HUES64 (cell line): ENCODE measurements around the gene ECI1.
"Not testable (repeated sequence)": the region's sequence is repeated elsewhere in the genome, so short reads cannot be mapped to it uniquely, and the experiment has no call there.

ENCODE experiments used
- H3K27ac ChIP-seq: 2 replicates; pipeline ENCODE4 v1.7.0; 2013; ENCODE audit warnings: low read depth, low read length, inconsistent platforms
- H3K27me3 ChIP-seq: 2 replicates; pipeline ENCODE4 v1.6.1; 2013; ENCODE audit warnings: mild to moderate bottlenecking, low read length; ENCODE audit not compliant: insufficient read depth
- H3K36me3 ChIP-seq: 2 replicates; pipeline ENCODE4 v1.6.1; 2013; ENCODE audit warnings: mild to moderate bottlenecking, low read length; ENCODE audit not compliant: insufficient read depth
- H3K4me1 ChIP-seq: 2 replicates; pipeline ENCODE4 v1.6.1; 2013; ENCODE audit warnings: mild to moderate bottlenecking, low read length, moderate library complexity; ENCODE audit not compliant: insufficient read depth
- H3K4me3 ChIP-seq: 2 replicates; pipeline ENCODE4 v1.5.1; 2013; ENCODE audit warnings: mild to moderate bottlenecking, low read length, moderate library complexity
- H3K9ac ChIP-seq: 2 replicates; pipeline ENCODE4 v1.6.1; 2013; ENCODE audit warnings: mild to moderate bottlenecking, low read depth, low read length
- H3K9me3 ChIP-seq: 2 replicates; pipeline ENCODE4 v1.6.1; 2013; ENCODE audit warnings: low read depth, low read length; ENCODE audit not compliant: insufficient read depth
- WGBS: fragments of 150-250, 120-280 bp; methylation state at CpG from one replicate; pipeline ENCODE4 v1.1.7; 2013; ENCODE audit warnings: missing lambda C conversion rate; 5-methylcytosine and 5-hydroxymethylcytosine counted together

ECI1 gene

DNA sequence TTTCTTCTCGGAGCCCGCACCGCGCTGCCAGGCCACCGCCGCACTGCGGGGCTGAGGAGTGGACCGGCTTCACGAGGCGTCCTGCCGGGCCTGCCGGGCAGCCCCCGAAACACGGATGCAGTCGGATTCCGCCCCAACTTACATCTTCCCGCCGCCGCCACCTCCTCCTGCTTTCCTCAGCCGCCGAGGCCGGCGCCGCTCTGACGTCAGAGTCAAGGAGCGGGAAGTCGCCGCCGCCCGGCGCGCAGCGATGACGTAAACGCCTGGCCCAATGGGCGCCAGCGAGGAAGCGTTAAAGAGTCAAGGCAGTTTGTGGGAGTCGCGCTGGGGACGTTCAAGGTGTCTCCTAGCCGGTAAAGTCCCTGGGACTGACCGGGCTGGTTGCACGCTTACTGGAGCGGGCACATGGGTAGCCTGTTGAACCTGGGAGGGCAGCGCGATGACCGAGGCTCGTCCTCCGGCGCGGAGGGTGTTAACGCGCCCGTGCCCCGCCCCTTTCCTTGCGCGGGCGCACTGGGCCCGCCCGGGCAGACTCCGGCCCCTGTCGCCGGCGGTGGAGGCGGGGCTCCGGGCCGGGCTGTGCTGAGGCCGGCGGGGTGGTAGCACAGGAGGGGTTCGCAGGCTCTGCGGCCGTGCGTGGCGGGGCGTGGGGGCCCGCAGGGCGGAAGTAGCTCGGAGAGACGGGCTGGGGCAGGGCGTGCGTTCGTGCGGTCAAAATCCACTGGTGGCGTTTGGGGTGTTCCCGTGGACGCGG lies 16.7 kb upstream of the ECI1 start, which contains the start of gene RNPS1:
Gene RNPS1, minus strand, starts transcription at position 214 of the 754 bp plus-strand sequence. CDS start 3,483 bp downstream, outside the sequence.
- Histone ChIP-seq H3K27ac (peak within 1 kb of the TSS; percentile 96), H3K9me3 (no peaks in the 10 kb centered on the region), H3K9ac (peak within 1 kb of the TSS; percentile 90), H3K4me3 (peak within 1 kb of the TSS; percentile 77), H3K4me1 (0 out of 2 replicates have a peak, but pooled peaks cover 14% of the 10 kb centered on the region), H3K27me3 (no peaks in the 10 kb centered on the region), H3K36me3 (peaks cover 27% of the 10 kb centered on the region)
- WGBS, result under 1% methylated on average over 88 of the region's 88 CpGs

DNA sequence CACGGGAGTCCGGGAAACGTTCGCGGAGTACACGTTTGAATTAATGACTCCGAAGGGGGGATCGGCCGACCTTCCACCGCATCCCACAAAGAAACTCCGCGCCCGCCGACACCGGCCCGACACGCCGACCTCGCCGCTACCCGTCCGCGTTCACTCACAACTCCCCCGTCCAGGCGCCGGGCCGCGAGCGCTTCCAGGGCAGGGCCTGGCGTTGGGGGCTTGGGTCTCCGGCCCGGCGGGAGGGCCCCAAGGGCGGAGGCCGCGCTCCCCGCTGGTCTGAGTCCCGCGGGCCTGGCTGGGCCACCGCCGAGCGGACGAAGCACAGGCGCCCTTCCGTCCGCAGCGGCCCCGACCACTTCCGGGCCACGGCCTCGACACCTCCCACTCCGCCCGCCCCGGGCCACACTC lies 16.1 kb upstream of the ECI1 start:
- Histone ChIP-seq H3K4me1 (0 out of 2 replicates have a peak, but pooled peaks cover 14% of the 10 kb centered on the region), H3K36me3 (peaks cover 33% of the 10 kb centered on the region), H3K9ac (peak overlapping the region; percentile 90), H3K27ac (peak overlapping the region; percentile 96), H3K4me3 (peak overlapping the region; percentile 77)
- not testable (repeated sequence) for H3K27me3 ChIP-seq, H3K9me3 ChIP-seq
- WGBS, result under 1% methylated on average over 54 of the region's 54 CpGs

DNA sequence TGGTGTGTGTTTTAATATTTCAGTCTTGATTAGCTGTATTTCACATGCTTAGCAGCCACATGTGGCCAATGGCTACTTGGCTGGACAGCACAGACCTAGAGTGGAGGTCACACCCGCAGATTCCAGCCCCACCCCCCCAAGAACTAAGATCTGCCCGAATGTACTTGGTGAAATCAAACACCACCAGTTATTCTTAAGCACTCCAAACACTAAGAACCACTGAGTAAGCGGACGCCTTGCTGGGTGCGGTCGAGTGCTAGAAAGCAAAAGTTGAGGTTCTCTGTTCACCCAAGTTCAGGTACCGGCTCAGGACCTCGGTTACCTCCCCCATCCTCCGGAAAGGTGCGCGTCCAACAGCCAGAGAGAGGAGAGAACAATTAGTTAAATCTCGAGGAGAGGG lies 15.5 kb upstream of the ECI1 start:
- 4% methylated on average over 2 of the region's 12 CpGs for WGBS
- Histone ChIP-seq H3K4me3 (peak overlapping the region; percentile 77), H3K4me1 (0 out of 2 replicates have a peak, but pooled peaks cover 14% of the 10 kb centered on the region), H3K9ac (peak overlapping the region; percentile 90), H3K36me3 (peaks cover 39% of the 10 kb centered on the region)
- H3K27me3 ChIP-seq, H3K9me3 ChIP-seq, H3K27ac ChIP-seq: not testable (repeated sequence)

DNA sequence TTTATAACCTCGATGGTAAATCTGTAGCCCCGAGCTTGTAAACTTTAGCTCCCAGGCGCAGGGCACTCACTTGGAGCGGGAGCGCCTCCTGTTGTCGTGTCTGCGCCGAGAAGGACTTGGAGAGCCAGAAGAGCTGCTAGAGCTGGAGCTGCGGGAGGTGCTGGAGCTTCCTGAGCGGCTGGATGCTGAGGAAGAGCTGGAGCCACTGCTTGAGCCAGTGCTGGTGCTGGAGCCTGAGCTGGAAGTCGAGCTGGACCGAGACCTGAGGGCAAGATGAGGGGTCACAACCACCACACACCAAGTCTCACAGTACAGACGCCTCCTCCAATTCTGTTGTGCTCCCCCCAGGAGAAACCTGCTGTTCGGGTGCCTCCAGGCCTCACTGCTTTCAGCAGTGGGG lies 11.6 kb upstream of the ECI1 start:
- peaks cover 77% of the 10 kb centered on the region for H3K36me3 ChIP-seq
- H3K4me1 ChIP-seq, result 0 out of 2 replicates have a peak, but pooled peaks cover 10% of the 10 kb centered on the region
- not testable (repeated sequence) for H3K27me3 ChIP-seq, H3K4me3 ChIP-seq, H3K9me3 ChIP-seq, H3K27ac ChIP-seq, H3K9ac ChIP-seq
- WGBS, result 93% methylated on average over 14 of the region's 14 CpGs

DNA sequence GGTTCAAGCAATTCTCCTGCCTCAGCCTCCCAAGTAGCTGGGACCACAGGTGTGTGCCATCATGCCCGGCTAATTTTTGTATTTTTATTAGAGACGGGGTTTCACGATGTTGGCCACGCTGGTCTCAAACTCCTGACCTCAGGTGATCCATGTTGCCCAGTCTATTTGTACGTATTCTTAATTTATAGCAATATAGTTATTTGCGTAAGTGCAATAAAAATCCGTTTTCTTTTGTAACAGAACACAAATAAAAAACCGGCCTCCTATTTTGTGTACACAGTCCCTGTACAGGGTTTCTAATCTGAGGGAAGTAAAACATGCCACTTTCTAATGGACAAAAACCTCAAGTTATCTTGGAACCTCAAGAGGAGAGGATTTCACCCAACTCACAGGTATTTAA lies 8.9 kb upstream of the ECI1 start:
- 95% methylated on average over 8 of the region's 8 CpGs for WGBS
- Histone ChIP-seq H3K9me3 (no peaks in the 10 kb centered on the region), H3K4me1 (0 out of 2 replicates have a peak, but pooled peaks cover 4% of the 10 kb centered on the region), H3K36me3 (peaks cover 97% of the 10 kb centered on the region), H3K27me3 (no peaks in the 10 kb centered on the region), H3K4me3 (no peak overlapping the region), H3K9ac (no peak overlapping the region), H3K27ac (no peak overlapping the region)

DNA sequence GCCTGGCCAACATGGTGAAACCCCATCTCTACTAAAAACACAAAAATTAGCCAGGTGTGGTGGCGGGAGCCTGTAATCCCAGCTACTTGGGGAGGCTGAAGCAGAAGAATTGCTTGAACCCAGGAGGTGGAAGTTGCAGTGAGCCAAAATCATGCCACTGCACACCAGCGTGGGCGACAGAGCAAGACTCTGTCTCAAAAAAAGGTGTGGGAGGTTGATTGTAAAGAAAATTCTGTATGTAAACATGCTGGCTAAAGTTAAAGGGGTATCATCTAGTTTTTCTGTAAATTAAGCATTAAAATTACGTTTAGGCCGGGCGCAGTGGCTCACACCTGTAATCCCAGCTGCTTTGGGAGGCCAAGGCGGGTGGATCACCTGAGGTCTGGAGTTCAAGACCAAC lies 7.1 kb upstream of the ECI1 start:
- not testable (repeated sequence) for H3K27me3 ChIP-seq, H3K27ac ChIP-seq, H3K9me3 ChIP-seq, H3K9ac ChIP-seq, H3K4me3 ChIP-seq, H3K4me1 ChIP-seq
- peaks cover 99% of the 10 kb centered on the region for H3K36me3 ChIP-seq
- 96% methylated on average over 7 of the region's 7 CpGs for WGBS

DNA sequence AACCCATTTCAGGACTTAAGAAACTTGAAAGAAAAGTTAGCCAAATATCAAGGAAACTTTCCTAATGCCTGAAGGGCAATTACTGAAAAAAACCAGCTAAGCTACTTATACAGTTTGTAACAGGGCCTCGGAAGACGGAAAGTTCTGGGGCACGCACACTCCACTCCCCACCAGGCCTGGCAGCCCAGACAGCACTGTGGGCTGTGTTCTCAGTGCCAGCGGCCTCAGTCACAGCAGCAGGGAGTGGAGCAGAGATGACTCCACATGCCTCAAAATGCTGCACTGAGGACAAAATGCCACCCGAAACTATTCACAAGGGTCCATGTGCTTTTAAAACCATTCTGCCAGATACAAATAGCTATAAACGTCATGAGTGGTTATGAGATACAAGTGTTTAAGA lies 6.3 kb upstream of the ECI1 start:
- 94% methylated on average over 5 of the region's 6 CpGs for WGBS
- Histone ChIP-seq H3K36me3 (peaks cover 99% of the 10 kb centered on the region), H3K27me3 (no peaks in the 10 kb centered on the region), H3K9me3 (no peaks in the 10 kb centered on the region), H3K4me3 (no peak overlapping the region), H3K27ac (no peak overlapping the region), H3K9ac (no peak overlapping the region), H3K4me1 (no peaks in the 10 kb centered on the region)

DNA sequence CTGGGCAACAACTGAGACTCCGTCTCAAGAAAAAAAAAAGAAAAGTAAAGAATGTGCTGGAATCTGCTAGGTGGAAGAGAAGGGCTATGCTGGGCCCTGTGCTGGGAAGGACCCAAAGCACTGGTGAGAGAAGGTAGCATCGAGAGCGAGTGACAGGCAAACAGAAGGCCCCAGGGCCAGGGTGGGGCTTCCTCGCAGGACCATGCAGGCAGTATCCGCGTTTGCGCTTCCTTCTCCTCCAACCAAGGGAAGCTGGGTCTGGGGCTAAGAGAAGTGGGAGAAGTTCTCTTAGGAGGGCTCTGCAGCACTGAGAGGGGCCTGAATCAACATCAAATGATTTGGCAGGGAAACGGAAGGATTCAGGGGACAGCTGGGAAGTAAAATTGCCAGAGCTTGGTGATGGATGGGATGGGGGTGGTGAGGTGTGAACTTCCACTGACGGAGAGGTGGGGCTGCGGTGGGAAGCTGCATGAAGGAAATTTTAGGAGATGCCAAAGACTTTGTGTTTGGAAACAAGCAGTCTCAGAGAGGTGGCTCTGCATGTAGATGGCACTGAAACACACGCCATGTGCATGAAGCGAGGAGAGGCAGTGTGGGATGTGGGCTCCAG lies 5.2 kb upstream of the ECI1 start:
- H3K36me3 ChIP-seq, result peaks cover 89% of the 10 kb centered on the region

DNA sequence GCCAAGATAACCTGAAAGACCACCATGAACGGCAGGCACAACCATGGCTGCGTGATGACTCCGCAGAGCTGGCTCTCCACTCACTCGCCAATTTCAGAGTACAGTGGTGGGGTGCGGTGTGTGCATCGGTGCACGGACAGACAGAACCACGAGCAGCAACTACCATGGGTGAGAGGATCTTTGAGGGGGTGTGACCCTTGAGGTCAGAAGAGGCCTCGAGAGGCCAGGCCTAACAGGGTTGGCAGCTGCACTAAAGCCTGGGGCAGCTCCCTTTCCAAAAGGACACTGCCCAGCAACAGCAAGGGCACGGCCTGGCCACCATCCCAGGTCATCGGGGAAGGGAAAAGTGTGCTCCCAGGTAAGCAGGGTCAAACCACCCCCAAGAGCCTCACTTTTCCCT lies 1.9 kb upstream of the ECI1 start:
- Histone ChIP-seq H3K9me3 (no peaks in the 10 kb centered on the region), H3K9ac (no peak overlapping the region), H3K36me3 (peaks cover 66% of the 10 kb centered on the region), H3K4me1 (peaks cover 7% of the 10 kb centered on the region; the same call in 1 of the 2 replicates), H3K27ac (no peak overlapping the region), H3K27me3 (no peaks in the 10 kb centered on the region), H3K4me3 (no peak overlapping the region)
- 97% methylated on average over 11 of the region's 11 CpGs for WGBS

More for the DNA sequence above, 5.2 kb upstream of the ECI1 start:
- 97% methylated on average over 12 of the region's 12 CpGs for WGBS
- Histone ChIP-seq H3K9ac (no peak overlapping the region), H3K9me3 (no peaks in the 10 kb centered on the region), H3K27ac (no peak overlapping the region), H3K4me3 (no peak overlapping the region), H3K27me3 (no peaks in the 10 kb centered on the region), H3K4me1 (peaks cover 7% of the 10 kb centered on the region; the same call in 1 of the 2 replicates)

DNA sequence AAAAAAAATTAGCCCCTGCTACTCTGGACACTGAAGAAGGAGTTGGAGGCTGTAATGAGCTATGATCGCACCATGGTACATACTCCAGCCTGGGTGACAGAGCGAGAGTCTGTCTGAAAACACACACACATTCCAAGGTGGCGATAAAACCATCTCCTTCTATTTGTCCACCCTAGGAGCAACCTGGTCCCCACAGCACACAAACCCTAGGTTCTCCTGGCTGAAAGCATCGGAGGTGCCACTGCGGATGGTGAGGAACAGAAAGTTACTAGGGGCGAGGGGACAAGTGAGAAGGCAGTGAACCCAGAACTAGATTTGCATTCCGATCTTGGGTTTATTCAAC lies 1.4 kb upstream of the ECI1 start:
- H3K9ac ChIP-seq, result no peak overlapping the region
- 97% methylated on average over 7 of the region's 7 CpGs for WGBS
- no peaks in the 10 kb centered on the region for H3K9me3 ChIP-seq
- no peaks in the 10 kb centered on the region for H3K27me3 ChIP-seq
- H3K27ac ChIP-seq, result no peak overlapping the region
- H3K4me3 ChIP-seq, result no peak overlapping the region
- H3K36me3 ChIP-seq, result peaks cover 61% of the 10 kb centered on the region
- peaks cover 7% of the 10 kb centered on the region; the same call in 1 of the 2 replicates for H3K4me1 ChIP-seq

DNA sequence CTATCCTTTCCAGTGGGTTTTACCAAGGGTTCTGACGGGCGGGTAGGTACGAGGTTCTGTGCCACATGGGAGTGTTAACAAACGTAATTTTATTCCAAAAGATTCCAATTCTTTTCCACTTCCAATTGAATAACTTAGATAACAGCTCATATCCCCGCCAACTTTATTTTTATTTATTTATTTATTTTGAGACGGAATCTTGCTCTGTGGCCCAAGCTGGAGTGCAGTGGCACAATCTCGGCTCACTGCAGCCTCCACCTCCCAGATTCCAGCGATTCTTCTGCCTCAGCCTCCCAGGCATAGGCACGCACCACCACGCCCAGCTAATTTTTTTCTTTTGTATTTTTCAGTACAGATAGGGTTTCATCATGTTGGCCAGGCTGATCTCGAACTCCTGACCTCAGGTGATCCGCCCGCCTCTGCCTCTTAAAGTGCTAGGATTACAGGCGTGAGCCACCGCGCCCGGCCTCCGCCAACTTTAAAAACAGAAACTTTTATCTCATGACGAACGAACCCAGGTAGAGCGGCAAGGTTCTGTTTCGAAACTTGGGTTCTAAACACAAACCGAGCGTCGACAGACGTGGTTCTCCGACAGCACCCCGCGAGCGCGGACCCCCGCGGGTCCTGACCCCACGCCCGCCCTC lies 613 bp downstream of the ECI1 start:
- H3K4me3 ChIP-seq, result peak overlapping the region; percentile 96
- peaks cover 55% of the 10 kb centered on the region for H3K36me3 ChIP-seq

More for the DNA sequence above, 613 bp downstream of the ECI1 start:
- Histone ChIP-seq H3K9me3 (no peaks in the 10 kb centered on the region), H3K4me1 (peaks cover 7% of the 10 kb centered on the region; the same call in 1 of the 2 replicates), H3K27ac (peak overlapping the region; percentile 97), H3K27me3 (no peaks in the 10 kb centered on the region), H3K9ac (peak overlapping the region; percentile 98)
- 6% methylated on average over 34 of the region's 35 CpGs for WGBS
